Coronary artery (tissue), 2 donors: ENCODE results near the gene MGAT3.
A peak's percentile ranks its signal among the peaks of the same experiment; 100 is the strongest.

Source experiments
- DNase-seq: peaks from one replicate; pipeline ENCODE4 v3.0.0-alpha.2; 2017; ENCODE audit warnings: low spot score
- H3K27ac ChIP-seq, 2 donors: fragments of 200-600 bp; sonication (generic); one replicate each; pipeline ENCODE4 v1.5.1; 2016 to 2019
- H3K4me3 ChIP-seq: fragments of 200-600 bp; sonication (generic); 2 replicates; pipeline ENCODE4 v1.5.1; 2016; ENCODE audit warnings: mild to moderate bottlenecking, moderate library complexity
- TF ChIP-seq, protein P1 (sequence below): fragments of 200-600 bp; sonication (generic); IDR thresholded peaks from one replicate; pipeline ENCODE4 v1.5.1; 2019; ENCODE audit warnings: antibody characterized with exemption

The MGAT3 gene

DNA sequence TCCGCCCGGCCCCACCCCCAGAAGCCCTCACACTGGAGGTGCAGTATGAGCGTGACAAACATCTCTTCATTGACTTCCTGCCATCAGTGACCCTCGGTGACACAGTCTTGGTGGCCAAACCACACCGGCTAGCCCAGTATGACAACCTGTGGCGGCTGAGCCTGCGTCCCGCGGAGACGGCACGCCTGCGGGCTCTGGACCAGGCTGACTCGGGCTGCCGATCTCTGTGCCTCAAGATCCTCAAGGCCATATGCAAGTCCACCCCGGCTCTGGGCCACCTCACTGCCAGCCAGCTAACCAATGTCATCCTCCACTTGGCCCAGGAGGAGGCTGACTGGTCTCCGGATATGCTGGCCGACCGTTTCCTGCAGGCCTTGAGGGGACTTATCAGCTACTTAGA lies 57.0 kb downstream of the MGAT3 start:
- H3K4me3 ChIP-seq = no peak overlapping the region
- DNase-seq = no peak
- H3K27ac ChIP-seq = no peak overlapping the region
- TF ChIP-seq, protein P1, sequence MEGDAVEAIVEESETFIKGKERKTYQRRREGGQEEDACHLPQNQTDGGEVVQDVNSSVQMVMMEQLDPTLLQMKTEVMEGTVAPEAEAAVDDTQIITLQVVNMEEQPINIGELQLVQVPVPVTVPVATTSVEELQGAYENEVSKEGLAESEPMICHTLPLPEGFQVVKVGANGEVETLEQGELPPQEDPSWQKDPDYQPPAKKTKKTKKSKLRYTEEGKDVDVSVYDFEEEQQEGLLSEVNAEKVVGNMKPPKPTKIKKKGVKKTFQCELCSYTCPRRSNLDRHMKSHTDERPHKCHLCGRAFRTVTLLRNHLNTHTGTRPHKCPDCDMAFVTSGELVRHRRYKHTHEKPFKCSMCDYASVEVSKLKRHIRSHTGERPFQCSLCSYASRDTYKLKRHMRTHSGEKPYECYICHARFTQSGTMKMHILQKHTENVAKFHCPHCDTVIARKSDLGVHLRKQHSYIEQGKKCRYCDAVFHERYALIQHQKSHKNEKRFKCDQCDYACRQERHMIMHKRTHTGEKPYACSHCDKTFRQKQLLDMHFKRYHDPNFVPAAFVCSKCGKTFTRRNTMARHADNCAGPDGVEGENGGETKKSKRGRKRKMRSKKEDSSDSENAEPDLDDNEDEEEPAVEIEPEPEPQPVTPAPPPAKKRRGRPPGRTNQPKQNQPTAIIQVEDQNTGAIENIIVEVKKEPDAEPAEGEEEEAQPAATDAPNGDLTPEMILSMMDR = no peak

DNA sequence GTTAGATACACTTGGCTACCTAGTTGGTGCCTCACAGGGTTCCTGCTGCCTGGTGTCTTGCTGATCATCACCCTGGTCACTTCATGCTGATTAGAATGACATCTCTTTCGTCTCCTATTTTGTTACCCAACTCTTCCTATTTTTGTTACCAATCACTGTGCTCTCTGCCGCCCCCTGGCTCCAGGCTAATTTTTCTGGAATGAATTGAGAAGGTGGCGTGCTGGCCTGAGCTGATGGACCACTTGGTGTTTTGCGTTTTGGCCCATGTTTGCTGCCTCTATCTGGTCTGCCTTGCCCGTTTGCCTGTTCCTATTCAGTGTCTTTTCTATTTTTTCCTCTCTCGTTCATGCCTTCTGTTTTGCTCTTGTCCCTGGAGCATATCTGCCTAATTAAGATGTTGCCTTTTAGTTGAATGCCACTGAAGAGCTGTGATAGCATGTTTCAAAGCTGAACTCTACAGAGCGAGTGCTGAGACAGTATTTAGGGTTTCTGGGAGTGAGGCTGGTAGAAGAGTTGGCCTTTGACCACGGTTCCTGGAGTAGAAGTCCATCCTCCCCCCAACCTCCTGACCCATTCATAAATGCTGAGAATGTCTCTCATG lies 57.7 kb downstream of the MGAT3 start:
- Histone ChIP-seq H3K27ac (no peak overlapping the region), H3K4me3 (no peak overlapping the region)
- DNase-seq = peak; percentile 73
- TF ChIP-seq, protein P1 = peak; percentile 52

DNA sequence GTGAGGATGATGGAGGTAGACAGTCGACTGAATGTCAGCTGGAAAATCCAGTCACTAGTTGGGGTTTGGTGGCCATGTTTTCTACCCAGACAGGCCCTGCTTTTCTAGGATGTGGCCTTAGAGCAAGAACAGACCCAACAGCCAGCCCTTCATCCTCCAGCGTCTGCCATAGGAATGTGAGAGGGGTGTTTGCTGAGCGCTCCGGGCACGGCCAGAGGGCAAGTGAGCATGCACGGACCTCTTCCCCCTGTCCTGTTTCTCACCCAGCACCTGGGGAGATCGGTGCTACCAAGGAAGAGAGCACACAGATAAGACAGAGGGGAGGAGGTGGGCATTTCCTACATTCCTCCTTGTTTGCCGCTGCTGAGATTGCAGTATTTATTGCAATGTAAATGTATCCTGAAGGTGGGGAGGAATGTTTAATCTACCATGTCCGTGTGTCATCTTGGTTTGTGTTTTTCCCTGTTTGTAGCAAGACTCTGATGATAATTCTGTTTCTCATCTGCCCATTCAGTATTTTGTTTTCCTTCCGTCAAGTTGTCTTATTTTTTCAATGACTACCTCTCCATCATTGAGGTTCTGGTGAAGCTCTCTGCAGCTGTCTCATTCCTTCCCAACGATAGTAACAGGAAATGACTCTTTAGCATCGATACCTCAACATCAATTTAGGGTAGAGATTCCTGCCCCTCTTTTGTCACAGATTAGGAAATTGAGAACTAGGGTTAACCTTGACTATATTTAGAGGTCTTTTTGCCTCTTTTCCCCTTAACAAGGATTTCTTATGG lies 58.6 kb downstream of the MGAT3 start:
- Histone ChIP-seq H3K27ac (no peak overlapping the region), H3K4me3 (no peak overlapping the region)
- TF ChIP-seq, protein P1 = no peak
- DNase-seq = peak; percentile 64

DNA sequence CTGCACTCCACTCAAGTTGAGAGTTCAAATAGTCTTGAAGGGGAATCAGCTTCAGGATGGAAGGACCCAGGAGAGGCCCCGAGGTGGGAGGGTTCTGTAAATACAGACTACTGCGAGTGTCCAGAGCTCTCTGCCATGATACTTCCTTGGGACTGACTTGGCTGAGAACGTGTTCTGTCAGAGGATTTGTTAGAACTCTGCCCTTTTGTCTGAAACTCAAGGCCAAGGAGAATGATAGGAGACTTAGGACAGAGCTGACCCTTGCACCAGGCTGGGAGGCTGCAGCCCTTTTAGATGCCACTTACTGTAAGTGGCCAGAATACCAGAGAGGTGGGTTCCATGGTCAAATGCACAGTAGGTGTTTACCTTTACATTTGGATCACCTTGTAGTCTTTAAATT lies 60.7 kb downstream of the MGAT3 start:
- DNase-seq = no peak
- Histone ChIP-seq H3K4me3 (no peak overlapping the region), H3K27ac (no peak overlapping the region)
- TF ChIP-seq, protein P1 = no peak

DNA sequence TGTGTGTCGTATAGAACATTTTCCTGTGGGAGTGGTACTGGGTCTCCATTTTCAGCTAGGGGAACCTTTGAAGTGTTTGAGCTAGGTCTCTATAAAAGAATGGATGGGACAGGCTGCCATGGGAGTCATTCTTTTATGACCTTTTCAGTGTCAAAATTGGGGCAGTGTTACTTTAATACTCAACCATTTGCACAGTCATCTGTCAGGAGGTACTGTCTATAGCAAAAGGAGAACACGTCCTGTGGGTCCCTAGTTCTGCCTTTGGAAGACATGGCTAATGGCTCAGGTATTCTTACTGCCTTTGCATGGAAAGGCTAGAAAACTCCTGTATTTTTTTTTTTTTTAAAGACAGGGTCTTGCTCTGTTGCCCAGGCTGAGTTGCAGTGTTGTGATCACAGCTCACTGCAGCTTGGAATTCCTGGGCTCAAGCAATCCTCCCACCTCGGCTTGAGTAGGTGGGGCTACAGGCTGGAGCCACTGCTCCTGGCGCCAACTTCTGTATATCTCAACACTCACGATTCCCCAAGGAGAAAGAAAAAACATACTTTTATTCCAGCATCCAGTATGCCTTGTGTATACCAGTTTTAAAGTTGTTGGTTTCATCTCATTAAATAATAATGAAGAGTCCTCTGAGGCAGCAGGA lies 61.5 kb downstream of the MGAT3 start:
- Histone ChIP-seq H3K4me3 (no peak overlapping the region), H3K27ac (peak overlapping the region; percentile 98 to 99)
- TF ChIP-seq, protein P1 = no peak
- DNase-seq = no peak

DNA sequence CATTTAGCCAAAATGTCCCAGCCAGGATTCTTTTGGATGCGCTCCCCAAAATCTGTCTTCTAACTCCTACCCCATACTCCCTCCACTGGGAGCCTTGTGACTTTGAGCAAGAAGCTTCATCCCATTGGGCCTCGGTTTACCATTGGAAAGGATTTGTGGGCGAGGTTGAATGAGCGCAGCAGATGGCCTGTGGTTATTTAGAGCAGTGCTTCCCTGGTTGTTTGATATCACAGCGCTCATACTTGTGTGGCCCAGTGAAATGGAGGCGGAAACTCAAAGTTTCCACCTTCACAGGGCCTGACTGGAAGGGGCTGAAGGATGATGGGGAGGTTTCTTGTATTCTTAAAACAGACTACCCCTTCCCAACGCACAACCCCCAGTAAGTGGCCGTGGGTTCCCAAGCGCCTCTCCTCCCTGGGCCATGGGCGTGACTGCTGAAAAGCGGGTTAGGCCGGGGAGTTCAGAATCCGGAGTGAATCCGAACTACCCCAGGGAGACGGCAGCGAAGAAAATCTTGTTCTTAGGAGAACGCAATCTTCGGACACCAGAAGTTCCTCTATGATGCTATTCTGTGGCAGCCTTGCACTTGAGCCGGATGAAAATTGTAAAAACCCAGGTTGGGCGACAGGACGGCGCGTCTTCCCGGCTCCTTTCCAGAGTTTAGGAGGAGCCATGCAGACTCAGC lies 62.3 kb downstream of the MGAT3 start:
- peak; percentile 73 for DNase-seq

More for the DNA sequence above, 62.3 kb downstream of the MGAT3 start:
- Histone ChIP-seq H3K4me3 (peak overlapping the region; percentile 95), H3K27ac (peak overlapping the region; percentile 98 to 99)
- TF ChIP-seq, protein P1 = no peak
